SK-N-SH treated with all-trans-retinoic acid at 6 μM for 48 hours (cell line): ENCODE measurements around the gene PMEPA1.

Experiments
- CSDC2 ChIP-seq: fragments of 250-450 bp; sonication (Bioruptor Pico); IDR thresholded peaks from 2 replicates; pipeline ENCODE4 v1.5.0; 2020; ENCODE audit warnings: mild to moderate bottlenecking, moderate library complexity
- CSRNP3 ChIP-seq: fragments of 250-450 bp; sonication (Bioruptor Pico); IDR thresholded peaks from 2 replicates; pipeline ENCODE4 v1.5.1; 2021; ENCODE audit warnings: mild to moderate bottlenecking, moderate library complexity
- ISL1 ChIP-seq: fragments of 250-450 bp; sonication (Bioruptor Pico); IDR thresholded peaks from 2 replicates; pipeline ENCODE4 v2.1.2; 2022; ENCODE audit warnings: mild to moderate bottlenecking, moderate library complexity
- OSR1 ChIP-seq: fragments of 250-450 bp; sonication (Bioruptor Pico); IDR thresholded peaks from 2 replicates; pipeline ENCODE4 v1.8.0; 2022; ENCODE audit warnings: moderate library complexity, mild to moderate bottlenecking, inconsistent platforms
- PATZ1 ChIP-seq: fragments of 250-450 bp; sonication (Bioruptor Pico); IDR thresholded peaks from 2 replicates; pipeline ENCODE4 v1.8.0; 2020; ENCODE audit warnings: mild to moderate bottlenecking, moderate library complexity, borderline replicate concordance
- SNAI2 ChIP-seq: fragments of 250-450 bp; sonication (Bioruptor Pico); IDR thresholded peaks from 2 replicates; pipeline ENCODE4 v1.5.0; 2020; ENCODE audit warnings: mild to moderate bottlenecking, moderate library complexity
- TSHZ2 ChIP-seq: fragments of 250-450 bp; sonication (Bioruptor Pico); IDR thresholded peaks from 2 replicates; pipeline ENCODE4 v1.5.0; 2020; ENCODE audit warnings: mild to moderate bottlenecking, moderate library complexity
- ZNF8 ChIP-seq: fragments of 450-650 bp; formaldehyde crosslinking; IDR thresholded peaks from 2 replicates; pipeline ENCODE4 v1.5.0; 2020; ENCODE audit warnings: mild to moderate bottlenecking, moderate library complexity

GRCh38 chr20:57746201-57746600 is 36.4 kb upstream of the PMEPA1 start:
- TF ChIP-seq OSR1 = no peak
- TF ChIP-seq ISL1 (CRISPR knock-in tag) = no peak
- TF ChIP-seq CSRNP3 (CRISPR knock-in tag) = no peak
- TF ChIP-seq CSDC2 (CRISPR knock-in tag) = no peak
- no peak for TF ChIP-seq PATZ1 (CRISPR knock-in tag)
- no peak for TF ChIP-seq SNAI2 (CRISPR knock-in tag)
- TF ChIP-seq ZNF8 (CRISPR knock-in tag) = no peak
- TF ChIP-seq TSHZ2 (CRISPR knock-in tag) = no peak
